ENCODE results near the gene ZNRF4. TPM values are rescaled to one million over a fixed set of nuclear protein-coding genes. Genes with fewer than 3 reads are reported as not detected.
A peak's percentile ranks its signal among the peaks of the same experiment; 100 is the strongest.

ZNRF4 gene
- total and polyA plus RNA-seq, 2 experiments from 2014 or later: not detected

DNA sequence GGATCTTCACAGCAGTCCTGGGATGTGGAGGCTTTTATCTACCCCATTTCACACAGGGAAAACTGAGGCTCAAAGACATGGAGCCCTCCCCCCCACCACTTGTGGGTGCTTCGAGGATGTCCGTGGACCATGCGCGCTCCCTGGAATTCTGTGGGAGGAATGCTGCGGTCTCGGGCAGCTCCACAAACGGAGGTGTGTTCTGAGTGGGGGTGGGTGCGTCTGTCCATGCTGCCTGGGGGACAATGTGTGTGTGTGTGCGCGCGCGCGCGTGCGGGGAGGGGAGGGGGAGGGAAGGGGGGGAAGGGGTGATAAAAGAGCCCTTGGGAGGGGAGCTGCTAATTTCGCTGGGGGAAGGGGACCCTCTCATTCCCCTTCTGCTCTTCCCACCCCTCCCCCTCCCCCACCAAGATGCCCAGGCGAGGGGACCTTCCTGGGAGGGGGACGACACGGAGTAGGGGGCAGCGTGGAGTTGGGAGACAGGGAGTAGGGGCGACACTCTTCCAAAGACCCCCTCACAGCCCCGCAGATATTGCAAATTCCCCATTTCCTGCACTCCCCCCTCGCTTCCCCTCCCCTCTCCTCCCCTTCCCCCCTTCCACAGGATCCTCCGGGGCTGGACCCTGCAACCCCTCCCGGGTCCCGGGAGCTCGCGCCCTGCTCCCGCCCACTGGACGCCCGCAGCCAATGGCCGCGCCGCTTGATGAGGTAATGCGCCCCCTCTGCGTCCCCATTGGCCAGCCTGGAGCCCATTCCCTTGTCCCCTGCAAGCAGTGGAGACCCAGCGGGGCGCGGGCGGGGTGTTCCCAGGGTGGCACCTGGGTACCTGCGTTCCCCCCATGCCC, 18.9 kb upstream of the ZNRF4 start:
- Histone ChIP-seq H4K20me1 (replicated peaks; ENCODE audit: insufficient read depth) (no peaks in the 10 kb centered on the region), H2AFZ (peak overlapping the region; percentile 99), H3K79me2 (replicated peaks; ENCODE audit: insufficient read depth) (no peaks in the 10 kb centered on the region), H3K27me3 (ENCODE audit: insufficient read depth) (peaks cover 23% of the 10 kb centered on the region; the same call in 1 of the 2 replicates), H3K9me2 (ENCODE audit: insufficient read depth) (no peaks in the 10 kb centered on the region), H3K4me1 (ENCODE audit: insufficient read depth) (peaks cover 10% of the 10 kb centered on the region; the same call in 1 of the 2 replicates), H3K36me3 (ENCODE audit: insufficient read depth) (no peaks in the 10 kb centered on the region), H3K4me2 (peak overlapping the region; percentile 92), H3K27ac (ENCODE audit: low read depth) (no peak overlapping the region), H3F3A (replicated peaks; ENCODE audit: low read depth) (no peaks in the 10 kb centered on the region), H3K4me3 (peak overlapping the region; percentile 89)
- peaks cover 20% of the 10 kb centered on the region for H3K4me1 Mint-ChIP-seq
- peak overlapping the region; percentile 81 for H3K4me3 Mint-ChIP-seq
- H3K27ac Mint-ChIP-seq: 0 out of 2 replicates have a peak overlapping the region, but pooled peaks have one; percentile 48
- H3K27me3 Mint-ChIP-seq (ENCODE audit: insufficient read depth, low read depth, poor library complexity): peaks cover 31% of the 10 kb centered on the region
- no peaks in the 10 kb centered on the region; the same call in 2 of the 3 replicates for H3K36me3 Mint-ChIP-seq (ENCODE audit: low read depth)
- ATAC-seq (peak; percentile 97), DNase-seq (ENCODE audit: low spot score) (peak; percentile 96)
- H3K9me3 Mint-ChIP-seq: no peaks in the 10 kb centered on the region
- TF ChIP-seq CREB1 (CRISPR knock-in tag; IDR thresholded peaks at IDR 0.05; ENCODE audit: low read depth) (peak; percentile 20; the same call in 1 of the 2 replicates), POLR2AphosphoS5 (IDR thresholded peaks at IDR 0.05; ENCODE audit: low read depth) (peak; percentile 46; the same call in 1 of the 2 replicates)
- TF ChIP-seq, protein P1, sequence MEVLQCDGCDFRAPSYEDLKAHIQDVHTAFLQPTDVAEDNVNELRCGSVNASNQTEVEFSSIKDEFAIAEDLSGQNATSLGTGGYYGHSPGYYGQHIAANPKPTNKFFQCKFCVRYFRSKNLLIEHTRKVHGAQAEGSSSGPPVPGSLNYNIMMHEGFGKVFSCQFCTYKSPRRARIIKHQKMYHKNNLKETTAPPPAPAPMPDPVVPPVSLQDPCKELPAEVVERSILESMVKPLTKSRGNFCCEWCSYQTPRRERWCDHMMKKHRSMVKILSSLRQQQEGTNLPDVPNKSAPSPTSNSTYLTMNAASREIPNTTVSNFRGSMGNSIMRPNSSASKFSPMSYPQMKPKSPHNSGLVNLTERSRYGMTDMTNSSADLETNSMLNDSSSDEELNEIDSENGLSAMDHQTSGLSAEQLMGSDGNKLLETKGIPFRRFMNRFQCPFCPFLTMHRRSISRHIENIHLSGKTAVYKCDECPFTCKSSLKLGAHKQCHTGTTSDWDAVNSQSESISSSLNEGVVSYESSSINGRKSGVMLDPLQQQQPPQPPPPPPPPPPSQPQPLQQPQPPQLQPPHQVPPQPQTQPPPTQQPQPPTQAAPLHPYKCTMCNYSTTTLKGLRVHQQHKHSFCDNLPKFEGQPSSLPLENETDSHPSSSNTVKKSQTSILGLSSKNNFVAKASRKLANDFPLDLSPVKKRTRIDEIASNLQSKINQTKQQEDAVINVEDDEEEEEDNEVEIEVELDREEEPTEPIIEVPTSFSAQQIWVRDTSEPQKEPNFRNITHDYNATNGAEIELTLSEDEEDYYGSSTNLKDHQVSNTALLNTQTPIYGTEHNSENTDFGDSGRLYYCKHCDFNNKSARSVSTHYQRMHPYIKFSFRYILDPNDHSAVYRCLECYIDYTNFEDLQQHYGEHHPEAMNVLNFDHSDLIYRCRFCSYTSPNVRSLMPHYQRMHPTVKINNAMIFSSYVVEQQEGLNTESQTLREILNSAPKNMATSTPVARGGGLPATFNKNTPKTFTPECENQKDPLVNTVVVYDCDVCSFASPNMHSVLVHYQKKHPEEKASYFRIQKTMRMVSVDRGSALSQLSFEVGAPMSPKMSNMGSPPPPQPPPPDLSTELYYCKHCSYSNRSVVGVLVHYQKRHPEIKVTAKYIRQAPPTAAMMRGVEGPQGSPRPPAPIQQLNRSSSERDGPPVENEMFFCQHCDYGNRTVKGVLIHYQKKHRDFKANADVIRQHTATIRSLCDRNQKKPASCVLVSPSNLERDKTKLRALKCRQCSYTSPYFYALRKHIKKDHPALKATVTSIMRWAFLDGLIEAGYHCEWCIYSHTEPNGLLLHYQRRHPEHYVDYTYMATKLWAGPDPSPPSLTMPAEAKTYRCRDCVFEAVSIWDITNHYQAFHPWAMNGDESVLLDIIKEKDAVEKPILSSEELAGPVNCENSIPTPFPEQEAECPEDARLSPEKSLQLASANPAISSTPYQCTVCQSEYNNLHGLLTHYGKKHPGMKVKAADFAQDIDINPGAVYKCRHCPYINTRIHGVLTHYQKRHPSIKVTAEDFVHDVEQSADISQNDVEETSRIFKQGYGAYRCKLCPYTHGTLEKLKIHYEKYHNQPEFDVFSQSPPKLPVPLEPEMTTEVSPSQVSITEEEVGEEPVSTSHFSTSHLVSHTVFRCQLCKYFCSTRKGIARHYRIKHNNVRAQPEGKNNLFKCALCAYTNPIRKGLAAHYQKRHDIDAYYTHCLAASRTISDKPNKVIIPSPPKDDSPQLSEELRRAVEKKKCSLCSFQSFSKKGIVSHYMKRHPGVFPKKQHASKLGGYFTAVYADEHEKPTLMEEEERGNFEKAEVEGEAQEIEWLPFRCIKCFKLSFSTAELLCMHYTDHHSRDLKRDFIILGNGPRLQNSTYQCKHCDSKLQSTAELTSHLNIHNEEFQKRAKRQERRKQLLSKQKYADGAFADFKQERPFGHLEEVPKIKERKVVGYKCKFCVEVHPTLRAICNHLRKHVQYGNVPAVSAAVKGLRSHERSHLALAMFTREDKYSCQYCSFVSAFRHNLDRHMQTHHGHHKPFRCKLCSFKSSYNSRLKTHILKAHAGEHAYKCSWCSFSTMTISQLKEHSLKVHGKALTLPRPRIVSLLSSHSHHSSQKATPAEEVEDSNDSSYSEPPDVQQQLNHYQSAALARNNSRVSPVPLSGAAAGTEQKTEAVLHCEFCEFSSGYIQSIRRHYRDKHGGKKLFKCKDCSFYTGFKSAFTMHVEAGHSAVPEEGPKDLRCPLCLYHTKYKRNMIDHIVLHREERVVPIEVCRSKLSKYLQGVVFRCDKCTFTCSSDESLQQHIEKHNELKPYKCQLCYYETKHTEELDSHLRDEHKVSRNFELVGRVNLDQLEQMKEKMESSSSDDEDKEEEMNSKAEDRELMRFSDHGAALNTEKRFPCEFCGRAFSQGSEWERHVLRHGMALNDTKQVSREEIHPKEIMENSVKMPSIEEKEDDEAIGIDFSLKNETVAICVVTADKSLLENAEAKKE (CRISPR knock-in tag; IDR thresholded peaks at IDR 0.05): no peak

DNA sequence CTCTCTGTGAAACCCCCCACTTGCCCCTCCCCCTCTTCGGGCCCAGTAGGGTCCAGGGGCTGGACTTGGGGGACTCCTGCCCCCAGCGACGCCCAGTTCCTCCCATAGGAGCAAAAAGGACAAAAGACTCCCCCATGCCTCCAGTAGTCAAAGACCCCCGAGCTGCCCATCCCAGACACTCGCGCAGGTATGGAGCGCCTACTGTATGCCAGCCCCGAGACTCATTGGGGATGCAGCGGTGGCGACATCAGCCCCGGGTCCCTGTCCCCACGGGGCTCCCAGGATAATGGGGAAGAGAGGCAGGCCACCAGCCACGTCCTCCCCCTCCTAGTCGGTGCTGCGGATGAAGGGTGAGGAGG, 18.3 kb upstream of the ZNRF4 start:
- Histone ChIP-seq H3K27me3 (ENCODE audit: insufficient read depth) (peaks cover 23% of the 10 kb centered on the region; the same call in 1 of the 2 replicates), H3K4me2 (peak overlapping the region; percentile 92), H3K79me2 (replicated peaks; ENCODE audit: insufficient read depth) (no peaks in the 10 kb centered on the region), H3K27ac (ENCODE audit: low read depth) (no peak overlapping the region), H3K4me1 (ENCODE audit: insufficient read depth) (peaks cover 10% of the 10 kb centered on the region; the same call in 1 of the 2 replicates), H3K36me3 (ENCODE audit: insufficient read depth) (no peaks in the 10 kb centered on the region), H2AFZ (peak overlapping the region; percentile 99), H3F3A (replicated peaks; ENCODE audit: low read depth) (no peaks in the 10 kb centered on the region), H4K20me1 (replicated peaks; ENCODE audit: insufficient read depth) (no peaks in the 10 kb centered on the region), H3K4me3 (peak overlapping the region; percentile 89), H3K9me2 (ENCODE audit: insufficient read depth) (no peaks in the 10 kb centered on the region)
- H3K36me3 Mint-ChIP-seq (ENCODE audit: low read depth): no peaks in the 10 kb centered on the region; the same call in 2 of the 3 replicates
- peak overlapping the region; percentile 81 for H3K4me3 Mint-ChIP-seq
- DNase-seq (ENCODE audit: low spot score) (peak; percentile 33), ATAC-seq (peak; percentile 41)
- peaks cover 20% of the 10 kb centered on the region for H3K4me1 Mint-ChIP-seq
- peaks cover 31% of the 10 kb centered on the region for H3K27me3 Mint-ChIP-seq (ENCODE audit: insufficient read depth, low read depth, poor library complexity)
- no peaks in the 10 kb centered on the region for H3K9me3 Mint-ChIP-seq
- no peak overlapping the region for H3K27ac Mint-ChIP-seq
- TF ChIP-seq, protein P2, sequence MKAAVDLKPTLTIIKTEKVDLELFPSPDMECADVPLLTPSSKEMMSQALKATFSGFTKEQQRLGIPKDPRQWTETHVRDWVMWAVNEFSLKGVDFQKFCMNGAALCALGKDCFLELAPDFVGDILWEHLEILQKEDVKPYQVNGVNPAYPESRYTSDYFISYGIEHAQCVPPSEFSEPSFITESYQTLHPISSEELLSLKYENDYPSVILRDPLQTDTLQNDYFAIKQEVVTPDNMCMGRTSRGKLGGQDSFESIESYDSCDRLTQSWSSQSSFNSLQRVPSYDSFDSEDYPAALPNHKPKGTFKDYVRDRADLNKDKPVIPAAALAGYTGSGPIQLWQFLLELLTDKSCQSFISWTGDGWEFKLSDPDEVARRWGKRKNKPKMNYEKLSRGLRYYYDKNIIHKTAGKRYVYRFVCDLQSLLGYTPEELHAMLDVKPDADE (IDR thresholded peaks at IDR 0.05): no peak
- TF ChIP-seq STAT1 (IDR thresholded peaks at IDR 0.05; ENCODE audit: unreplicated experiment) (no peak), CREB1 (CRISPR knock-in tag; IDR thresholded peaks at IDR 0.05; ENCODE audit: low read depth) (no peak)
